AG09309 (cell line): Measurements from ENCODE around the gene SMIM38.
"Not testable (repeated sequence)": the region's sequence is repeated elsewhere in the genome, so short reads cannot be mapped to it uniquely, and the experiment has no call there.

Source experiments
- DNase-seq: peaks from one replicate; pipeline ENCODE4 v3.0.0-alpha.2; 2010; ENCODE audit warnings: low read depth
- H3K4me3 ChIP-seq: 2 replicates; pipeline ENCODE4 v1.5.1; 2011; ENCODE audit warnings: mild to moderate bottlenecking, low read depth, low read length, moderate library complexity; ENCODE audit not compliant: control insufficient read depth
- CTCF ChIP-seq: IDR thresholded peaks from 2 replicates; pipeline ENCODE4 v1.5.1; 2011; ENCODE audit warnings: mild to moderate bottlenecking, low read depth, low read length, inconsistent platforms; ENCODE audit not compliant: insufficient read depth, control insufficient read depth; ENCODE audit errors: missing control alignments

SMIM38 gene

DNA sequence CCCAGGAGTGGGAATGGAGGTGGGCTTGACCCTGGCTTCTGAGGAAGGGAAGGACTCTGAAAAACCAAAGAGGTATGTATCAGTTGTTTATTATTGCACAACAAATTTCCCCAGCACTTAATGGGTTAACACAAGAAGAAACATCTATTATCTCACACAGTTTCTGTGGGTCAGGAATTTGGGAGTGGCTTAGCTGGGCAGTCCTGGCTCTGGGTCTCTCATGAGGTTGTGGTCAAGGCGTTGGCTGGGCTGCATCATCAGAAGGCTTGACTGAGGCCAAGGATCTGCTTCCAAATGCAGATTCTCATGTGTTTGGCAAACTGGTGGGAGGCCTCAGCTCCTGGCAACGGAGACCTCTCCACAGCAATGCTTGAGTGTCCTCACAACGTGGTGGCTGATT is 17.5 kb upstream of the SMIM38 start:
- TF ChIP-seq CTCF = no peak
- H3K4me3 ChIP-seq = no peak overlapping the region
- DNase-seq = peak; percentile 10

GRCh38 chr11:69140161-69140560 is 15.6 kb upstream of the SMIM38 start:
- DNase-seq, H3K4me3 ChIP-seq: not testable (repeated sequence)

- no peak overlapping the region for H3K4me3 ChIP-seq
- no peak for TF ChIP-seq CTCF
- DNase-seq = no peak
These were observed 15.1 kb upstream of the SMIM38 start for GRCh38 chr11:69140635-69141034.

DNA sequence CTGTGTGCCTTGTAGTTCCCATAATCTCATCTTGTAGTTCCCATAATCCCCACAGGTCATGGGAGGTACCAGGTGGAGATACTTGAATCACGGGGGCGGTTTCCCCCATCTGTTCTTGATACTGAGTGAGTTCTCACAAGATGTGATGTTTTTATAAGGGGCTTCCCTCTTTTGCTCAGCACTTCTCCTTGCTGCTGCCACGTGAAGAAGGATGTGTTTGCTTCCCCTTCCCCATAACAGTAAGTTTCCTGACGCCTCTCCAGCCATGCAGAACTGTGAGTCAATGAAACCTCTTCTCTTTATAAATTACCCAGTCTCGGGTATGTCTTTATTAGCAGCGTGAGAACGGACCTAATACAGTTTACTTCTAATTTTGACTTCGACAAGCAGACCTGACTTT is 14.0 kb upstream of the SMIM38 start:
- no peak for TF ChIP-seq CTCF
- no peak for DNase-seq
- no peak overlapping the region for H3K4me3 ChIP-seq

DNA sequence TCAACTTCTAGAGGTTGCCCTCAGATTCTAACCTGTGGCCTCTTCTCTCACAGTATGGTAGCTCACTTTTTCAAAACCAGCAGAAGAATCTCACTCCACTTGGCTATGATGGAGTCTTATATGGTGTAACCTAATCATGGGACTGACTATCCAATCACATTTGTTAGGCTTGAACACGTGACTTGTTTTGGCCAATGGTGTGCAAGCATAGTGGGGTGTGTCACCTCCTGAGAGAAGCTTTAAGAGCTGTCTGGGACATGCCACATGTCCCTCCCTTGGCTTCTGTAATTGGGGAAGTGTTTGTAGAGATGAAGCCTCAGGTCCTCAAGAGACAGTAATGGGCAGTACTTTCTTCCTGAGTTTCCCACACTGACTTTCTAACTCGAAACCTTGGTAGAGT is 12.8 kb upstream of the SMIM38 start:
- no peak for TF ChIP-seq CTCF
- no peak overlapping the region for H3K4me3 ChIP-seq
- DNase-seq = no peak

GRCh38 chr11:69144316-69145049 is 11.3 kb upstream of the SMIM38 start:
- DNase-seq = no peak
- no peak for TF ChIP-seq CTCF
- H3K4me3 ChIP-seq = no peak overlapping the region

DNA sequence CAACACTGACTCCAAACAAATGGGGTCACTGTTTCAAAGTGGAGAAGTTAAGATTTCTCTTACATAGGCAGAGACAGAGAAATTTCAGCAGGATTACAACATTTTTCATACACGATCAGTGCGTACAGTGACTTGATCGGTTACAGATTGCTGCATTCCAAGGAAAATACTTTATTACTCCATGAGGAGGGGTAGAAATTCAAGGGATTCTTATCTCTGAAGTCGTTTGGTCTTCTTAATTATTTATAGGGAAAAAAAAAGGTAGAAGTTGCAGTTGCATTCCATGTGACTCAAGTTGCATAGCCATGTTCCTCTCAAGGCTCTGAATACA is 10.7 kb upstream of the SMIM38 start:
- no peak overlapping the region for H3K4me3 ChIP-seq
- peak; percentile 70 for DNase-seq
- TF ChIP-seq CTCF = no peak
